ENCODE data around the gene SENP3. TPM values are rescaled to one million over a fixed set of nuclear protein-coding genes. Genes with fewer than 3 reads are reported as not detected.

Gene SENP3
- total and polyA plus RNA-seq, 2 of the 4 experiments (the other 2 are of a cell fraction): 82.4 to 120 TPM

DNA sequence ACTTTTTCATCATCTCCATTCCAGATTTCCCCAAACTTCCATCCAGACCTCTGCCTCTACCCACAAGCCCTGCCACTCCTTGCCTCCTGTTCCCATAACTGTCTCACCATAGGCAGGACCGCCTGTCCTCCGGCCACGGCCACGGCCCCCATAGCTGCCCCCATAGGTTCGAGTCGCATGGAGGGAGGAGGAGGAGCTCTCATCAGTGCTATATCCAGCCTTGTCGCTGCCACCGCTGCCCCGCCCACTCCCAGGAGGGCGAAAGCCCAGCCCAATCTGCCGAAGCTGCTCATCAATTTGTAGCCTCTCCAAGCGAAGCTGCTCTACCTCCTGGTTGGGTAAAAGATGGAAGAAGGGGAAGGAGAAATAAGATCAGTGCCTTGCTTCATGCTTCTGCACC lies 31.6 kb downstream of the SENP3 start:
- no peak for DNase-seq
- CTCF ChIA-PET: no interaction called here

More for the DNA sequence above, 31.6 kb downstream of the SENP3 start:
- intact Hi-C loops (cut with micrococcal nuclease): no loop called here
- Histone ChIP-seq H3K18ac (ENCODE audit: low read depth, low read length) (no peak overlapping the region), H2AFZ (replicated peaks; ENCODE audit: low read length, poor library complexity) (no peak overlapping the region), H3K4me1 (ENCODE audit: control insufficient read depth, insufficient read depth, low read length) (peaks cover 16% of the 10 kb centered on the region), H3K27me3 (ENCODE audit: control insufficient read depth, insufficient read depth, low read length) (no peaks in the 10 kb centered on the region), H2BK15ac (ENCODE audit: low read depth, low read length) (no peak overlapping the region), H3K56ac (ENCODE audit: extremely low read depth, insufficient read depth, low read length) (no peak overlapping the region), H2AK9ac (replicated peaks; ENCODE audit: low read depth, low read length, poor library complexity) (no peak overlapping the region), H4K5ac (ENCODE audit: low read depth, low read length) (no peak overlapping the region), H3K4ac (ENCODE audit: low read depth, low read length) (no peak overlapping the region), H3K36me3 (ENCODE audit: control insufficient read depth, insufficient read depth, low read length) (peaks cover 62% of the 10 kb centered on the region), H2BK120ac (ENCODE audit: low read depth, low read length) (no peak overlapping the region), H3K4me2 (ENCODE audit: low read depth, low read length) (no peak overlapping the region), H2AK5ac (ENCODE audit: low read depth, low read length) (no peak overlapping the region), H3K14ac (replicated peaks; ENCODE audit: low read depth, low read length) (no peak overlapping the region), H3K23ac (ENCODE audit: low read depth, low read length) (no peak overlapping the region), H4K8ac (ENCODE audit: low read depth in 2 of 2, low read length in 2 of 2) (no peak overlapping the region), H2BK20ac (ENCODE audit: low read depth, low read length) (no peak overlapping the region), H3K9me1 (ENCODE audit: insufficient read depth, low read length) (no peaks in the 10 kb centered on the region), H3K27ac (ENCODE audit: insufficient read depth, low read length) (no peak overlapping the region), H4K20me1 (ENCODE audit: insufficient read depth, low read length) (peaks cover 1% of the 10 kb centered on the region; the same call in 1 of the 2 replicates), H3K79me1 (ENCODE audit: low read depth in 1 of 2, low read length in 2 of 2) (peaks cover 11 to 39% of the 10 kb centered on the region in 2 experiments), H3K9me3 (ENCODE audit: control insufficient read depth, insufficient read depth, low read length) (no peaks in the 10 kb centered on the region), H2BK5ac (ENCODE audit: low read depth, low read length, poor library complexity, severe bottlenecking) (no peak overlapping the region), H3K4me3 (ENCODE audit: insufficient read depth, low read depth, low read length) (no peak overlapping the region), H3K9ac (ENCODE audit: low read depth, low read length) (no peak overlapping the region), H4K91ac (ENCODE audit: insufficient read depth, low read depth, low read length) (no peak overlapping the region)
- no peak for ATAC-seq (ENCODE audit: low read depth)
- POLR2A ChIA-PET (ENCODE audit: unreplicated experiment): no interaction called here
- WGBS, 2 experiments (ENCODE audit: extremely low coverage in 2 of 2, insufficient read length in 1 of 2): no CpG with 5 or more reads among the region's 12 CpGs
- in situ Hi-C loops (cut with MboI; ENCODE audit: low sequenced_read_pairs): no loop called here
- dilution Hi-C loops (cut with HindIII; ENCODE audit: low sequenced_read_pairs, unreplicated experiment): no loop called here
- no TSS peak for BruUV-seq (replicated peaks)
- no peak for TF ChIP-seq SMC3 (IDR thresholded peaks at IDR 0.05; ENCODE audit: low read depth, low read length)
- no peak for TF ChIP-seq POLR2A (IDR thresholded peaks at IDR 0.05; ENCODE audit: low read depth, low read length)
- TF ChIP-seq RCOR1 (IDR thresholded peaks at IDR 0.05; ENCODE audit: insufficient replicate concordance, low read length): no peak
- TF ChIP-seq MAFK (IDR thresholded peaks at IDR 0.05; ENCODE audit: low read depth, low read length): no peak
- no peak for TF ChIP-seq BHLHE40 (IDR thresholded peaks at IDR 0.05; ENCODE audit: low read depth, low read length)
- no peak for TF ChIP-seq MXI1 (IDR thresholded peaks at IDR 0.05; ENCODE audit: borderline replicate concordance, low read depth, low read length)
- TF ChIP-seq, protein P1, sequence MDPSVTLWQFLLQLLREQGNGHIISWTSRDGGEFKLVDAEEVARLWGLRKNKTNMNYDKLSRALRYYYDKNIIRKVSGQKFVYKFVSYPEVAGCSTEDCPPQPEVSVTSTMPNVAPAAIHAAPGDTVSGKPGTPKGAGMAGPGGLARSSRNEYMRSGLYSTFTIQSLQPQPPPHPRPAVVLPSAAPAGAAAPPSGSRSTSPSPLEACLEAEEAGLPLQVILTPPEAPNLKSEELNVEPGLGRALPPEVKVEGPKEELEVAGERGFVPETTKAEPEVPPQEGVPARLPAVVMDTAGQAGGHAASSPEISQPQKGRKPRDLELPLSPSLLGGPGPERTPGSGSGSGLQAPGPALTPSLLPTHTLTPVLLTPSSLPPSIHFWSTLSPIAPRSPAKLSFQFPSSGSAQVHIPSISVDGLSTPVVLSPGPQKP (IDR thresholded peaks at IDR 0.05; ENCODE audit: borderline replicate concordance, low read depth, low read length): no peak
- TF ChIP-seq RAD21 (IDR thresholded peaks at IDR 0.05; ENCODE audit: low read length): no peak
- no peak for TF ChIP-seq CEBPB (IDR thresholded peaks at IDR 0.05; ENCODE audit: low read depth, low read length)
- TF ChIP-seq MAZ (IDR thresholded peaks at IDR 0.05; ENCODE audit: borderline replicate concordance, low read depth, low read length): no peak
- TF ChIP-seq, protein P2, sequence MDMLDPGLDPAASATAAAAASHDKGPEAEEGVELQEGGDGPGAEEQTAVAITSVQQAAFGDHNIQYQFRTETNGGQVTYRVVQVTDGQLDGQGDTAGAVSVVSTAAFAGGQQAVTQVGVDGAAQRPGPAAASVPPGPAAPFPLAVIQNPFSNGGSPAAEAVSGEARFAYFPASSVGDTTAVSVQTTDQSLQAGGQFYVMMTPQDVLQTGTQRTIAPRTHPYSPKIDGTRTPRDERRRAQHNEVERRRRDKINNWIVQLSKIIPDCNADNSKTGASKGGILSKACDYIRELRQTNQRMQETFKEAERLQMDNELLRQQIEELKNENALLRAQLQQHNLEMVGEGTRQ (IDR thresholded peaks at IDR 0.05; ENCODE audit: low read depth, low read length): no peak
- TF ChIP-seq RFX5 (IDR thresholded peaks at IDR 0.05; ENCODE audit: low read depth, low read length): no peak
- TF ChIP-seq, protein P3, sequence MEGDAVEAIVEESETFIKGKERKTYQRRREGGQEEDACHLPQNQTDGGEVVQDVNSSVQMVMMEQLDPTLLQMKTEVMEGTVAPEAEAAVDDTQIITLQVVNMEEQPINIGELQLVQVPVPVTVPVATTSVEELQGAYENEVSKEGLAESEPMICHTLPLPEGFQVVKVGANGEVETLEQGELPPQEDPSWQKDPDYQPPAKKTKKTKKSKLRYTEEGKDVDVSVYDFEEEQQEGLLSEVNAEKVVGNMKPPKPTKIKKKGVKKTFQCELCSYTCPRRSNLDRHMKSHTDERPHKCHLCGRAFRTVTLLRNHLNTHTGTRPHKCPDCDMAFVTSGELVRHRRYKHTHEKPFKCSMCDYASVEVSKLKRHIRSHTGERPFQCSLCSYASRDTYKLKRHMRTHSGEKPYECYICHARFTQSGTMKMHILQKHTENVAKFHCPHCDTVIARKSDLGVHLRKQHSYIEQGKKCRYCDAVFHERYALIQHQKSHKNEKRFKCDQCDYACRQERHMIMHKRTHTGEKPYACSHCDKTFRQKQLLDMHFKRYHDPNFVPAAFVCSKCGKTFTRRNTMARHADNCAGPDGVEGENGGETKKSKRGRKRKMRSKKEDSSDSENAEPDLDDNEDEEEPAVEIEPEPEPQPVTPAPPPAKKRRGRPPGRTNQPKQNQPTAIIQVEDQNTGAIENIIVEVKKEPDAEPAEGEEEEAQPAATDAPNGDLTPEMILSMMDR (conservative IDR thresholded peaks at IDR 0.05; ENCODE audit: low read depth, low read length): no peak
- TF ChIP-seq CHD1 (IDR thresholded peaks at IDR 0.05; ENCODE audit: low read depth, low read length): no peak
- TF ChIP-seq NFE2L2 (IDR thresholded peaks at IDR 0.05; ENCODE audit: low read depth, low read length): no peak
- TF ChIP-seq FOS (IDR thresholded peaks at IDR 0.05; ENCODE audit: low read depth, low read length): no peak

Data from IMR-90 (cell line).